ENCODE measurements around the gene HACD1. TPM values are rescaled to one million over a fixed set of nuclear protein-coding genes. Genes with fewer than 3 reads are reported as not detected.

The HACD1 gene, protein sequence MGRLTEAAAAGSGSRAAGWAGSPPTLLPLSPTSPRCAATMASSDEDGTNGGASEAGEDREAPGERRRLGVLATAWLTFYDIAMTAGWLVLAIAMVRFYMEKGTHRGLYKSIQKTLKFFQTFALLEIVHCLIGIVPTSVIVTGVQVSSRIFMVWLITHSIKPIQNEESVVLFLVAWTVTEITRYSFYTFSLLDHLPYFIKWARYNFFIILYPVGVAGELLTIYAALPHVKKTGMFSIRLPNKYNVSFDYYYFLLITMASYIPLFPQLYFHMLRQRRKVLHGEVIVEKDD
- 10 to 100 TPM in 3 of 4 donors, 1 to 10 TPM in 1; 2.6 to 48.9 (median 18.4) TPM for total RNA-seq

DNA sequence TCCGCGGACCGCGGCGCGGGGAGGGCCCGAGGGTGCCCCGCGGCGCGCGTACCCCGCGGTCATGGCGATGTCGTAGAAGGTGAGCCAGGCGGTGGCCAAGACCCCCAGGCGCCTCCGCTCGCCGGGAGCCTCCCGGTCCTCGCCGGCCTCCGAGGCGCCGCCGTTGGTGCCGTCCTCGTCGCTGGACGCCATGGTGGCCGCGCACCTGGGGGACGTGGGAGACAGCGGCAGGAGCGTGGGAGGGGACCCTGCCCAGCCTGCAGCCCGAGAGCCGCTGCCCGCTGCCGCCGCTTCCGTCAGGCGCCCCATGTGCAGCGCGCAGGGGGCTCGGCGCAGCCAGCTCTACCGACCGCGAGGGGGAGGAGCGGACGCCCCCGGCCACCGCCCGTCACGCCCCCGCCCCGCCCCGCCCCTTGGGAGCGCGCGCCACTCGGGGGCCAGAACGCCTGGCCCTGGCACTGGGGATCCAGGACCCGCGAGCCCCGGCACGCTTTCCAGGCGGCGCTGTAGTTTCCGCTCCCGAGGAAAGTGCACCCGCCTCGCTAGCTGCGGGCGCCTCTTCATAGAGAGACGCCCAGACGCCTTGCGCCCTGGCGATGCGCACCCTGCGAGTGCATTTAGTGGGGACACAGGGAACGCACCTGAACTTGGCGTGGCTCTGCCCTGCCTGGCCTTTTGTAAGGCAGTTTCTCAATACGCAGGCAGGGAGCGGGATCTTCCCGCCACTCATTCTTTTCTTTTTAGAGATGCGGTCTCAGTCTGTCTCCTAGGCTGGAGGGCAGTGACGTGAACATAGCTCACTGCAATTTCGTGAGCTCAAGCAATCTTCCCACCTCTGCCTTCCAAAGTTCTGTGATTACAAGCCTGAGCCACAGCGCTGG, at the start of gene HACD1:
TSS of gene HACD1 (minus strand) at position 344 of the 881 bp plus-strand sequence. CDS start at position 309, 35 bp downstream.
- DNase-seq, result peak; percentile 48 to 61
- Histone ChIP-seq H3K36me3 (no peaks in the 10 kb centered on the region), H3K4me3 (peak within 1 kb of the TSS; percentile 55 to 71), H3K27ac (peak within 1 kb of the TSS; percentile 79 to 82), H3K4me1 (no peaks in the 10 kb centered on the region), H3K9me3 (no peaks in the 10 kb centered on the region), H3K27me3 (no peaks in the 10 kb centered on the region)
- TF ChIP-seq POLR2A (IDR thresholded peaks at IDR 0.05), result peak in 1 of 2 donors; percentile 44
- TF ChIP-seq, protein P1, sequence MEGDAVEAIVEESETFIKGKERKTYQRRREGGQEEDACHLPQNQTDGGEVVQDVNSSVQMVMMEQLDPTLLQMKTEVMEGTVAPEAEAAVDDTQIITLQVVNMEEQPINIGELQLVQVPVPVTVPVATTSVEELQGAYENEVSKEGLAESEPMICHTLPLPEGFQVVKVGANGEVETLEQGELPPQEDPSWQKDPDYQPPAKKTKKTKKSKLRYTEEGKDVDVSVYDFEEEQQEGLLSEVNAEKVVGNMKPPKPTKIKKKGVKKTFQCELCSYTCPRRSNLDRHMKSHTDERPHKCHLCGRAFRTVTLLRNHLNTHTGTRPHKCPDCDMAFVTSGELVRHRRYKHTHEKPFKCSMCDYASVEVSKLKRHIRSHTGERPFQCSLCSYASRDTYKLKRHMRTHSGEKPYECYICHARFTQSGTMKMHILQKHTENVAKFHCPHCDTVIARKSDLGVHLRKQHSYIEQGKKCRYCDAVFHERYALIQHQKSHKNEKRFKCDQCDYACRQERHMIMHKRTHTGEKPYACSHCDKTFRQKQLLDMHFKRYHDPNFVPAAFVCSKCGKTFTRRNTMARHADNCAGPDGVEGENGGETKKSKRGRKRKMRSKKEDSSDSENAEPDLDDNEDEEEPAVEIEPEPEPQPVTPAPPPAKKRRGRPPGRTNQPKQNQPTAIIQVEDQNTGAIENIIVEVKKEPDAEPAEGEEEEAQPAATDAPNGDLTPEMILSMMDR (IDR thresholded peaks at IDR 0.05), result peak in 1 of 4 experiments; percentile 41
- intact Hi-C loops (cut with DNase I; ENCODE audit: low total_unique reads), result no loop called here

DNA sequence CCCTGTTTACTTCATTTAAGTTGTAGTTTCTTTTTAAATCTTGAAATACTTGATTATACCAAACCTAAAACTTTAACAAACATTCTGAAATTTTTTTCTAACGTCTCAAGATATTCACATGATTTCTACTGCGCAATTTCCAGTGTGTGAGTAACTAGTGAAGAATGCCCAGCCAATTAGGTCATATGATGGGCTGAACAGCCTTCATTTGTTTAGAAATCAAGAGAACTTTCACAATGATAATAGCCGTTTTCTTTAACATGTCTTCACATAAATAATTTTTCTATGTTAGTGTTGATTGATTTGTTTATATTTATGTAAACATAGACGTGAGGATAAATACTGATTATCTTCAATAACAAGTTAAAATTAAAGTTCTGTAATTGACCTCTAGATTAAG, 48.6 kb upstream of the HACD1 start:
- no peak overlapping the region for H3K4me3 ChIP-seq
- no peaks in the 10 kb centered on the region for H3K36me3 ChIP-seq
- intact Hi-C loops (cut with DNase I; ENCODE audit: low total_unique reads), result no loop called here
- H3K27ac ChIP-seq, result peak overlapping the region; percentile 76 to 90
- DNase-seq, result peak in 1 of 2 donors; percentile 66
- no peaks in the 10 kb centered on the region for H3K27me3 ChIP-seq
- H3K9me3 ChIP-seq, result no peaks in the 10 kb centered on the region
- TF ChIP-seq POLR2A (IDR thresholded peaks at IDR 0.05), result no peak
- TF ChIP-seq, protein P1 (IDR thresholded peaks at IDR 0.05), result no peak
- H3K4me1 ChIP-seq, result no peaks in the 10 kb centered on the region

DNA sequence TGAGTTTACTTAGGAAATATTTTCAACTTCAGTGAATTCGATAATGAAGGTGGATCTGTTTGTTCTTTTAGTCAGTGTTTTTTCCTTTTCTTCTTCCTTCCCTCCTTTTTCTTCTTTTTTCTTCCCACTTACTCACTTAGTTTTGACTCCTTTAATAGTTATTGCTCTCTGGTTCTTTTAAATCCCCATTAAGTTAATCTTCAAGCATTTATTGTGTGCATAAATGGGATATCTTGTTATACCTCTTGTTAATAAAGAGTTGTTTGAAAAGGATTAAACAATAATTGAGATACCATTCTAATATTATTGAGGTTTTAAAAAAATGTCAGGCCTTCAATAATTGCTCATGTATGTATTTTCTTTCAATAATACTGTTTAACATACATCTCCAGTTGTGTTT, 46.3 kb upstream of the HACD1 start:
- Histone ChIP-seq H3K27me3 (no peaks in the 10 kb centered on the region), H3K4me1 (no peaks in the 10 kb centered on the region), H3K36me3 (no peaks in the 10 kb centered on the region), H3K9me3 (no peaks in the 10 kb centered on the region), H3K27ac (peak overlapping the region in 1 of 2 donors; percentile 47), H3K4me3 (no peak overlapping the region)
- intact Hi-C loops (cut with DNase I; ENCODE audit: low total_unique reads), result no loop called here
- no peak for DNase-seq
- TF ChIP-seq POLR2A (IDR thresholded peaks at IDR 0.05), result no peak
- TF ChIP-seq, protein P1 (IDR thresholded peaks at IDR 0.05), result no peak

DNA sequence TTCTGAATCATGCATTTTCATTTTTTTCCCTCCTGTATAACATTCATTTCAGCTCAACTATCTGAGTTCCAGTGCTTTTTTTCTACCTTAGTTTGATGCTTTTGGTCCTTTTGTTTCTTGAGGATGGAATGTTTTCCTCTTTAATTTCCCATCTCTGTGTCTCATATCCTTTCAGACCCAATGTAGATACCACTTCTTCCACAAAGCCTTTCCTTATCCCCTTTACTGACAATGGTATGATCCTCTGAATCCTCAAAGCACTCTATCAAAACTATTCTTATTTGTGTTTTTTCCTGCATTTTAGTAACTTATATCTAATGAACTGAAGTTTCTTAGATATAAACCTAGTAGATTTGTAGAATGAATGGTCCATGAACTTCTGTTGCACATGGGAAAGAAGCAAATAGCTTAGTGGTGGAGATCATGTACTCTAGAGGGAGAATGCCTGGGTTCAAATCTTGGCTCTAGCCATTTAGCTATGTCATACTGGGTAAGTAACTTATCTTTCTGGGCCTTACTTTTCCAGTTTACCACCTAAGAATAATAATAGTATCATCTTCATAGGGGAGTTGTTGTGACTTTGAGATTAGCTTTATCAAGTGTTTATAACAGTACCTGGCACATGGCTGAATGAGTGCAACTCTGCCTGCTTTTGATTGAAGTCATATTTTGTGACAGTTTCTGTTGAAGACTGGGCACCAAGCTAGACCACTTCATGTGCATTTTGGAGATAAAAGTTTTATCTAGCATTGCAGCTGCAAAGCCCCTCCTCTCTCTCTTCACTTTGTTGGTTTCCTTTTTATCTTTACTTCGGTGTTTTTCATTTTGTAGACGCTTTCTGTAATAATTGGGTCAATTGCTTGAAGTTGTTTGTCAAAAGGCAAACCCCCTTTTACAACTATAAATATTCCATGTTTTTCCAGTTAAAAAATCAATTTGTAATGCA, 45.3 kb upstream of the HACD1 start:
- Histone ChIP-seq H3K27me3 (no peaks in the 10 kb centered on the region), H3K36me3 (no peaks in the 10 kb centered on the region), H3K4me1 (no peaks in the 10 kb centered on the region), H3K9me3 (no peaks in the 10 kb centered on the region), H3K4me3 (no peak overlapping the region), H3K27ac (peak overlapping the region in 1 of 2 donors; percentile 47)
- intact Hi-C loops (cut with DNase I; ENCODE audit: low total_unique reads), result no loop called here
- no peak for DNase-seq
- TF ChIP-seq, protein P1 (IDR thresholded peaks at IDR 0.05), result no peak
- TF ChIP-seq POLR2A (IDR thresholded peaks at IDR 0.05), result no peak

Measured in uterus (tissue), 4 donors.